NCI-H82 treated with DMSO at 0.1 percent for 48 hours (cell line): ENCODE results near the gene PRELID1.
"Not testable (repeated sequence)": the region's sequence is repeated elsewhere in the genome, so short reads cannot be mapped to it uniquely, and the experiment has no call there.

Experiments
- DNase-seq: peaks from one replicate; lab custom pipeline; 2025; ENCODE audit not compliant: unreplicated experiment; lab: John Stamatoyannopoulos, UW

Gene PRELID1

GRCh38 chr5:177299697-177300096 lies 3.9 kb upstream of the PRELID1 start:
- DNase-seq: no peak

DNA sequence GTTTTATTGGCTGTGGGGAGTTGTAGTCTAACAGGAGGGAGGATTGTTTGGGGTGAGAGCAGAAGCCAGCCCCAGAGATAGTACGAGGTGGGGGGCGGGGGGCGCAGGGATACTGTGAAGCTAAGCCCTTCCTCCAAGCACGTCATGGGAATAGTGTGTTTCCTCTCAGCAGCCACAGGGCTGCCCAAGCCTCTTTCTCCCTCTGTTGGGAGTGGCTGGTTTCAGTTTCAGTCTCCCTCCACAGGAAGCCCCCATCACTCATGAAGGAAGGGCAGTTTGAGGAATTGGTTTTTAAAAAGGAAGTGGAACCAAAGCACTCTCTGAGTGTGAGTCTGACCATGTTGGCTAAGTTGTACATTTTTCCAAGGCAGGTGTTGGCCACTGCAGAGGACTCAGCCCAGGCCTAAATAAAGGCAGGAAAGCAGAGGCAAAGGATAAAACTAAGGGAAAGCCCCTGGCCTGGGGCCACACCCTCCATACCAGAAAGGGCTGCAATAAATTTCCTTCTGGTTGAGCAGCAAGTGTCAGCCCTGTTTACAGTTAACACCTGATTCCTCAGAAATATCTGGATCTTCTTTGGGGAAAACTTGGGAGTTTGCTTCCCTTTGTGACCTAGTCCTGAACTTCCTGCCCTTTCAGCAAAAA lies 3.2 kb upstream of the PRELID1 start:
- no peak for DNase-seq

- DNase-seq: no peak
Measured at GRCh38 chr5:177300951-177301350, 2.6 kb upstream of the PRELID1 start.

DNA sequence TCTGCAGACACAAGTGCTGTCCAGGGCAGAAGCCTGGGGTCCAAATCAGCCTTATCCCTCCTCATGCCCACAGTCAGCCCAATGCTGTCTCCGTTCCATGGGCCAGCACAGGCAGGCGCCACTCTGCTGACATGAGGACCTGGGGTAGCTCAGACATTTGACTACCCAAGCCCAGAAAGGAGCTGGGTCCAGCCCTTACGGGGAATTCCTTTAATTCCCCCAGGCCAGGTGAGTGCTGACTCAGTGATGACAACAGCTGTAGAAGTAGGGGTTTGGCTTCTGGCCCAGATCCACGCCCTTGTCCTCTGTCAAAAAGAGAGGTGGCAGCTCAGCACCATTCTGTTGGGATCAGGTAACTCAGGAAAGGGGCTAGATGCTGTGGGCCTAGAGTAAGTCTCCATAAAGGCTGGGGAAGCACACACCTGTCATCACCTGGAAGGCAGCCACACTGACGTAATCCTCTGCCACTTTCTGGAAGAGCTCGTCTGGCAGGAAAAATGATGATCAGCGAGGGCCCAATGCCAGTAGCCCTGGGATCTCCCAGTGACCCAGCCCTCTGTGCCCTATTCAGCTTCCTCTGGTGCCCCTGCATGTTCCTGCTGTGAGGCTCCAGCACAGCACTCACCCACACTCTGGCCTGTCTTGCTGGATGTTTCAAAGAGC lies 2.0 kb upstream of the PRELID1 start:
- DNase-seq: no peak

- no peak for DNase-seq
Measured at GRCh38 chr5:177302354-177303110, 1.1 kb upstream of the PRELID1 start.

- no peak for DNase-seq
Measured at GRCh38 chr5:177303925-177304391, 359 bp downstream of the PRELID1 start.

DNA sequence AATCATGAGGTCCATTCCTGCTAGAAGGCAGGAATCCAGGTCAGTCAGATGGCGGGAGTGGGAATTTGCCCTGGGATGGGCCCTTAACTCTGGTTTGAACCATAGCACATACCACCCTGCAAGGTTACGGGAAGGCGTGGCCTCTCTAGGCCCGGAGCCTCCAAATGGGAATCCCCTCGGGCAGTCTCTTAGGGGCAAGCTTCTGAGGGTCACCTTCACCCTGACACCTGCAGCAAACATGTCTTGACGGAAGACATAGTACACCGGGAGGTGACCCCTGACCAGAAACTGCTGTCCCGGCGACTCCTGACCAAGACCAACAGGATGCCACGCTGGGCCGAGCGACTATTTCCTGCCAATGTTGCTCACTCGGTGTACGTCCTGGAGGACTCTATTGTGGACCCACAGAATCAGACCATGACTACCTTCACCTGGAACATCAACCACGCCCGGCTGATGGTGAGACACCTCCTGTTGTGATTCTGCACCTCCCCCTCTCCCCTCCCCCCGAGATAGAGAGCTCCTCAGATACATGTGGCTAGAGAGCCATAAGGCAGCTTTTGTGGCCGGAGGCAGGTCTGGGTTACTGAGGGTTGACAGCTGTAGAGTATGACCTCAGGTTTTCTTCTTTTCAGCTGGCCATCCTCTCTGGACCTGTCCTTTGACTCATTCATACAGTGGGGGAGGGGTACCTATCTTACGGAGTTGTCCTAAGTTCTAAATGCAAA lies 957 bp downstream of the PRELID1 start:
- no peak for DNase-seq

DNA sequence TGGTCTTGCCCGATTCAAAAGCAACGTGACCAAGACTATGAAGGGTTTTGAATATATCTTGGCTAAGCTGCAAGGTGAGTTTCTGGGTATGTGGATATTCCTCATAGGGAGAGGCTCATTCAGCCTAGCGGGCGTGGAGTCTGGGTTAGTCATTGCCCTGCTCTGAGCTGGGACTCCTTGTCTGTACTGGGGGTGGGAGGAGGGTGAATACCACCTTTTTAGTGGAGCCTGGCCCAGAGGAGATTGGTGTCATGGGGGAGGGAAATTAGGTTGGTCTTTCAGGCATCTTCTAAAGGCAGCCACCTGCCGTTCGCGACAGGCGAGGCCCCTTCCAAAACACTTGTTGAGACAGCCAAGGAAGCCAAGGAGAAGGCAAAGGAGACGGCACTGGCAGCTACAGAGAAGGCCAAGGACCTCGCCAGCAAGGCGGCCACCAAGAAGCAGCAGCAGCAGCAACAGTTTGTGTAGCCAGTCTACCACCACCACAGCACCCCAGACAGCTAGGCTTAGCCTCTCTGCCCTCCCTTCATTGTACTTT lies 2.6 kb downstream of the PRELID1 start:
- not testable (repeated sequence) for DNase-seq

GRCh38 chr5:177306674-177307543 lies 3.3 kb downstream of the PRELID1 start:
- DNase-seq: no peak

DNA sequence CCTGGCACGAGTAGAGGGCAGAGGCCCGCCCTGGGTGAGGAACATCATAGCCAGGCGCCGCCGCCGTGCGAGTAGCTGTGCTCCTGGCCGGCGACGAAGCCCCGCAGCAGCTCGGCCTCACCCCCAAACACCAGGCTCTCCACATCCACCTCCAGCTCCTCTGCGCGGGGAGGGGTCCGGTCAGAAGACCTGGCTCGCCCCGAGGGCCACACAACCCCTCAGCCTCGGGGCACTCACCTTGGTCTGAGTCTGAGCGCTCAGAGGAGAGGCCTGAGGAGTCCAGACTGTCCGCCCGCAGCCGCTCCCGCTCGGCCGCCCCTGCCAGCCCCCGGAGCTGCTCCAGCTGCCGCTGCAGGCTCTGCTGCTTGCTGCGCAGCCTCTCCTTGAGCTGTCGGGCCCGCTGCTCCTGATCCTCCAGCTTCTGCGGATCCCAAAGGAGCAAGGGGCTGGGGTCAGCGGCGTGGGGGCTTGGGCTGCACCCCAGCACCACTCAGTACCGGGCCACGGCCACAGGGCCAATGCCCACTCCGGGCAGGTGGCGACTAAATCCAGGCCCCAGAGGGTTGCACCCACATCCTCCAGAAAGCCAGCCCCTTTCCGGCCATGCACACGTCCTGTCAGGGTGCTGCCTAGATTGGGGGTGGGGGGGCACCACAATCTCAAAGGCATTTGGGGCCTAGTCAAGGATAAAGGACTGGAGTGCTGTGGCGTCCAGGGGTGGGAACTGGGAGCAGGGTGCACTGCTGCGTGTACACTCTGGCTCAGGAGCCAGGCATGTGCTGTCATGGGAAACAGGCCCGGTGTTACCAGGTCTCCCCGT lies 4.2 kb downstream of the PRELID1 start:
- DNase-seq: no peak

GRCh38 chr5:177308740-177309139 lies 5.1 kb downstream of the PRELID1 start:
- DNase-seq: no peak

GRCh38 chr5:177309351-177310191 lies 6.0 kb downstream of the PRELID1 start:
- DNase-seq: no peak

DNA sequence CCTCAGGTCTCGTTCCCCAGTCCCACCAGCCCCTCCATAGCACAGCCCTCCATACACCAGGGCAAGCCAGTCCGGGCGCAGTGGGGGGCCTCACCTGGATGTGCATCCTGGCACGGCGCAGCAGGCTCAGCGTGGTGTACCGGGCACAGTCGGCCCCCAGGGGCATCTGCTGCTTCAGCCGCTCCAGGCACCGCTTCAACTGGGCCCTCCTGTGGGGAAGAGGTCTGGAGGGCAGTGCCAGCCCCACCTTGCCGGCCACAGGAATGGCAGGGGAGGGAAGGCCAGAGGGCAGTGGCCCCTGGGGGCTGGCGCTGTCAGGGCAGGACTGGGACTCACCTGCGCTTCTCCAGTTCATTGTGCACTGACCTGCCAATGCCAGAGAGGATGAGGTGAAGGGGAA lies 6.7 kb downstream of the PRELID1 start:
- DNase-seq: no peak

GRCh38 chr5:177310757-177311391 lies 7.3 kb downstream of the PRELID1 start:
- DNase-seq: peak; percentile 22

- no peak for DNase-seq
Measured at GRCh38 chr5:177311392-177311722, 7.8 kb downstream of the PRELID1 start.

- DNase-seq: peak; percentile 91
Measured at GRCh38 chr5:177311723-177312648, 8.4 kb downstream of the PRELID1 start, which contains the start of gene MXD3. Gene MXD3, minus strand, starts transcription at chr5:177311898. Its CDS starts 68 bp downstream, at chr5:177311830.

DNA sequence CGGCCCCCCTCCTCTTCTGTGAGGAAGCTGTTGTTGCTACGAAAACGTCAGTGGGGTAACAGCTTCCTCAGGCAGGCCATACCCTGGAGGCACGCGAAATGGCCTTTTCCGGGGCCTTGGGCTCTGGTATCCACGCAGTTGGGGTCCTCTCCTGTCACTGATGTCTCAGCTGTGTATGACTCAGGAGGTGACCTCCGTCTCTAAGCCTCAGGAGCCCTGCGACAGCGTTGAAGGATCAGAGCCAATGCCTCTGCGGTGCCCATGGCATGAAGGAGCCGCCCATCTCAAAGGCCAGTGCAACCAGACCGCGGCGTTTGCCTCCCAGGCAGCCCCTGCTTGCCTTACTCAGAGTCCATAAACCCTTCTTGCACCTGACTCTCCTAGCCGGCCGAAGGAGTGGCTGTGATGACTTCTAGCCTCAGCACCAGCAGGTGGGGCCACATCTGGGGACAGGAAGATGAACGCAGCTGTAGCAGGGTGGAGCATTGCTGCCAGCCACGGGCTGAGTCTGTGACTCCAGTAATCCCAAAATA lies 9.1 kb downstream of the PRELID1 start:
- DNase-seq: peak; percentile 6
